Measurements from ENCODE around the gene NKAIN2.

Gene NKAIN2

DNA sequence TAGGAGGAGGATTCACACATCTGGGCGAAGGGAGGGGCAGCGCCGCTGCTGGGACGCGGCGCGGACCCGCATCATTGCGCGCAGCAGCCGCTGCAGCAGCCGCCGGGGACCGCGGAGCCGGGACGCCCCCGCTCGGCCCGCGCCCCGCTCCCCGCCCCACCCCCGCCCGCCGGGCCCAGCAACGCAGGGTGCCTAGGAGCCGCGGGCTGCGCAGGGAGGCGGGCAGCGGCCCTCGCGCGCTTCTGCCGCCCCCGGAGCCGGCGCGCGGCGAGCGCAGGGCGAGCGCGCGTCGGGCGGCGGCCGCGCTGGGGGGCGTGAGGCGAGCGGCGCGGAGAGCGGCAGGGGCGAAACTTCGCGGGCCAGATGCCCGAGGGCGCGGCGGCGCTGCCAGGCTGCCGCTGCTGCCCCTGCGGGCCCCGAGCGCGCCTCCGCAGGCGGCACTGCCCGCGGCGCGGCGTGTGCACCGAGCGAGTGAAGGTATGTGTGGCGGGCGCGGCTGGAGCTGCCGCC, at the start of gene NKAIN2:
TSS of gene NKAIN2 (plus strand) at position 362 of the 510 bp plus-strand sequence.
- Mint-ChIP-seq H3K27ac (no peak within 1 kb of the TSS), H3K27me3 (peaks cover 37% of the 10 kb centered on the region), H3K4me3 (peak within 1 kb of the TSS; percentile 56), H3K4me1 (peaks cover 6% of the 10 kb centered on the region), H3K36me3 (ENCODE audit: low read depth) (no peaks in the 10 kb centered on the region), H3K9me3 (no peaks in the 10 kb centered on the region)
- ATAC-seq (peak; percentile 30), DNase-seq (no peak)

DNA sequence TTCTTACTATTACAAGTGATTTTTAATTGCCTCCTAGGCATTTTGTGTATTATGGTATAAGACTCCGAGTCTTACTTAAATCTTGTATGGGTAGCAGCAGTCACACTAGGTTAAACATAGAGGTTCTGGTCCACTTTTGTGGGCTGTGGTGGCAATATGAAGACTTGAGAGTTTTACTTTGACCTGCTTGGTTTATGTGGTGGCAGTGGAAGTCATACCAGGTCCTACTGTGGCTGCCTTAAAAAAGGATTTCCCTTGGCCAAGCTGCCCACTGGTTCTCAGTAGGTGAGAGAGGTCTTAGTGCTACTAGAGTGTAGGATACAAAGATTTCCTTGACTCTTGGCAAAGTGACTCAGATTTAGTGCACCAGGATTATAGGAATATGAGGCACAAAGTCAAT, 44.2 kb upstream of the NKAIN2 start:
- no peak overlapping the region for H3K4me3 Mint-ChIP-seq
- DNase-seq, result no peak
- no peaks in the 10 kb centered on the region for H3K27me3 Mint-ChIP-seq
- H3K36me3 Mint-ChIP-seq (ENCODE audit: low read depth), result no peaks in the 10 kb centered on the region
- no peak overlapping the region for H3K27ac Mint-ChIP-seq
- no peak for ATAC-seq
- H3K9me3 Mint-ChIP-seq, result no peaks in the 10 kb centered on the region
- no peaks in the 10 kb centered on the region for H3K4me1 Mint-ChIP-seq

DNA sequence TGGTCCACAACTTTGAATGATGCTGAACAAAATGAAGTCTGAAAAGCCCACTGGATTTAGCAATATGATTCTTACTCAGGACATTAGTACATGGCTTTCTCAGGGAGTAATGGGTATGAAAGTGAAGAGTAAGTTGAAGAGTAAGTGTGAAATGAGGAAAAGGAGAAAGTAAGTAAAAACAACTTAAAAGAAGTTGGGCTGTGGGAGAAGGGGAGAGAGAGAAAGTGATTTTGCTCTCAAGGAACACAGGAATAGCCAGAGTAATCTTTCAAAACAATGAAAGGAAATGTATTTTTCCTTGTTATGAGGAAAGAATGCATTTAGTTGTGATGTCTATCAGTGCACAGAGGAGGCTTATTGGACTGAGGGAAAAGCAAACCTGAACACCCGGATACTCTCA, 39.8 kb upstream of the NKAIN2 start:
- H3K4me3 Mint-ChIP-seq, result no peak overlapping the region
- ATAC-seq, result no peak
- H3K9me3 Mint-ChIP-seq, result no peaks in the 10 kb centered on the region

DNA sequence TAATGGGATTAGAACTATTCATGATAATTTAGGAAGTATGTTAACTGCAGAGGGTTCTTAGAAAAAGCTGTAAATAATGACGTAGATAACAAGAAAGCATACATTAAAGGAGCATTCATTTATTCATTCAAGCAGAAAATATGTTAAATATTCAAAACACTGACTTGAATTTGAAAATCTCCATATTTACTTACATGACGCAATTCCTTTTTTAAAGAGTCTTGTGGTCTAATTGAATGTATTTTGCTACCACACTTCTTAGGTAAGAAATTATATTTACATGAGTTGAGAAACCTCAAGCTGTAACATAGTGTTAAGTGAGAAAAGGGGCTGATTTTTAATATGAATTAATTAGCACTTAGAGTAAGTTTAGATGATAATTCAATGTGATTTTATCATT, 38.9 kb upstream of the NKAIN2 start:
- Mint-ChIP-seq H3K4me1 (no peaks in the 10 kb centered on the region), H3K27ac (no peak overlapping the region), H3K9me3 (no peaks in the 10 kb centered on the region), H3K4me3 (no peak overlapping the region), H3K27me3 (no peaks in the 10 kb centered on the region), H3K36me3 (ENCODE audit: low read depth) (no peaks in the 10 kb centered on the region)
- DNase-seq, result no peak
- no peak for ATAC-seq

More for the DNA sequence above, 39.8 kb upstream of the NKAIN2 start:
- DNase-seq, result no peak
- Mint-ChIP-seq H3K36me3 (ENCODE audit: low read depth) (no peaks in the 10 kb centered on the region), H3K27me3 (no peaks in the 10 kb centered on the region), H3K4me1 (no peaks in the 10 kb centered on the region), H3K27ac (no peak overlapping the region)

DNA sequence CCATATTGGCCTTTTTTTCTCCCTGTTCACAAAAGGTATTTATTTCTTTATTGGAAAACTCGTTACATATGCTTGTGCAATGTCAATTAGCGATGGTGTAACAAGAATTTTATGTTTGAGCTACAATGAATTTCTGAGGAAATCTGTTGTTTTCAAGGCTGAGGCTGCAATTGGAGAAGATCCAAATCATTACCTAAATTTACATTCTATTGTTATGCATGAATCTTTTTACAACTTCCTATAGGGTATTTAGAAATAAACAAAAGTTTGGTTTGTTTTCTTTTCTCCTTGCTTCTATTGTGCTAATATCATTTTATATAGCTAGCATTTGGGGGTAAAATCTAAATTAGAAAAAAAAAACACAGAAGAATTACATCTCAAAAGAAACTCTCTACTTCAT, 34.7 kb upstream of the NKAIN2 start:
- no peak for ATAC-seq
- Mint-ChIP-seq H3K27ac (no peak overlapping the region), H3K4me3 (no peak overlapping the region), H3K4me1 (no peaks in the 10 kb centered on the region), H3K27me3 (no peaks in the 10 kb centered on the region), H3K36me3 (ENCODE audit: low read depth) (no peaks in the 10 kb centered on the region), H3K9me3 (no peaks in the 10 kb centered on the region)
- DNase-seq, result no peak

DNA sequence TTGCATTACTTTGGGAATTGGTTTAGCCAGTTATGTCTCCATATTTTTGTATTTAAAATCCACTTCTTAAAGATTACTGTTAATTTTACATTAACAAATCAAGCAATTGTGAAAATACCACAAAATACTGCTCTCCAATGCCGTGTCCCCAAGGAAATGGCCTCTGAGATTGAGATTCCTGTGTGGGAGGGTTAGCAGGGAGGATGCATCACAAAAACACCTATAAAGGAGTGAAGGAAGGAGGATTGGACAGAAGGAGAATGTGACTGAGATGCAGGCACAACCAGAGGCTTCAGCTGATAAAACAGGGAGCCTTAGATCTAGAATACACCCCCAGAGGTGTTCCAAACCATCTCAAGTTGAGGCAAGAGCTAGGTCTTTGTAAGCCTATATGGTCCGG, 34.2 kb upstream of the NKAIN2 start:
- no peaks in the 10 kb centered on the region for H3K27me3 Mint-ChIP-seq
- no peaks in the 10 kb centered on the region for H3K9me3 Mint-ChIP-seq
- DNase-seq (no peak), ATAC-seq (no peak)
- H3K4me1 Mint-ChIP-seq, result no peaks in the 10 kb centered on the region
- H3K4me3 Mint-ChIP-seq, result no peak overlapping the region
- H3K27ac Mint-ChIP-seq, result no peak overlapping the region
- H3K36me3 Mint-ChIP-seq (ENCODE audit: low read depth), result no peaks in the 10 kb centered on the region

DNA sequence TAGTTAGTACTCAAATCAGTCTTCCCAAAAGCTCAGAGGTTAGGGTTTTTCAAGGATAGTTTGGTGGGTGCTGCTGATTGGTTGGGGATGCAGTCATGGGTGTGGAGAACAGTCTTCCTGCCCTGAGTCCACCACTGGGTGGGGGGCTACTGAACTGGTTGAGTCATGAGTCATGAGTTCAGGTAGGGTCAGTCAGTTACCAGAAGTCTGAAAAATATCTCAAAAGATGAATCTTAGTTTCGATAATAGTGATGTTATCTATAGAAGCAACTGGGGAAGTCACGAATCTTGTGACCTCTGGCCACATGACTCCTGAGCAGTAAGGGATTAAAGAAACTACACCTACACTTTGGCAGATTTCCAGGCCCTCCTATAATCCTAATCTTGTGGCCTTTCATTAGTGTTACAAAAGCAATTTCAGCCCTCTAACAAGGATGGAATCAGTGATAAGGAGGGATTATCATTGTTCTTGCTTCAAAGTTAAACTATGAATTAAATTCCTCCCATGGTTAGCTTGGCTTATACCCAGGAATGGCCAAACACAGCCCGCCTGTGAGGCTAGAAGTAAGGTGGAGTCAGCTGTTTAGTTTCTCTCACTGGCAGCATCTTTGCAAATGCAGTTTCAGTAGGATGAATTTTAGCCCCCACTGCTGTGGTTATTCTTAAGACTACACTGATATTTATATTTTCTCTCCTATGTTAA, 33.3 kb upstream of the NKAIN2 start:
- no peaks in the 10 kb centered on the region for H3K36me3 Mint-ChIP-seq (ENCODE audit: low read depth)
- no peak for DNase-seq
- H3K27ac Mint-ChIP-seq, result no peak overlapping the region
- no peaks in the 10 kb centered on the region for H3K27me3 Mint-ChIP-seq
- H3K4me3 Mint-ChIP-seq, result no peak overlapping the region
- no peaks in the 10 kb centered on the region for H3K9me3 Mint-ChIP-seq
- no peak for ATAC-seq
- no peaks in the 10 kb centered on the region for H3K4me1 Mint-ChIP-seq

DNA sequence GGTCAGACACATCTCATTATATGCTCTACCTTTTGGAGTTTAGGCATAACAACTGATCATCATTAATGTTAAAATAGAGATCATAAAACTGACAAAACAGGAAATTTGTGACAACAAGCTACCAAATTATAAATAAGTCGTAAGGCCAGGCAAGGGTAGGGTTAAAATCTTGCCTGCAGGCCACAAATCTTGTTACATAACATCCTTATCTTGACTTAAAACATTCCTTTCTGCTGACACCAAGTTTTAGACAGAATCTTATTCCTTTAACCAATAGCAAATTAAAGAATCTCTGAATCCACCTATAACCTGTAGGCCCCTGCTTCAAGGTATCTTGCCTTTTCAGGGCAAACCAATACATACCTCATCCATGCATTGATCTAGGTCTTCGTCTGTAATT, 32.5 kb upstream of the NKAIN2 start:
- no peaks in the 10 kb centered on the region for H3K27me3 Mint-ChIP-seq
- H3K36me3 Mint-ChIP-seq (ENCODE audit: low read depth), result no peaks in the 10 kb centered on the region
- no peaks in the 10 kb centered on the region for H3K4me1 Mint-ChIP-seq
- no peak overlapping the region for H3K27ac Mint-ChIP-seq
- no peaks in the 10 kb centered on the region for H3K9me3 Mint-ChIP-seq
- ATAC-seq (no peak), DNase-seq (no peak)
- no peak overlapping the region for H3K4me3 Mint-ChIP-seq

DNA sequence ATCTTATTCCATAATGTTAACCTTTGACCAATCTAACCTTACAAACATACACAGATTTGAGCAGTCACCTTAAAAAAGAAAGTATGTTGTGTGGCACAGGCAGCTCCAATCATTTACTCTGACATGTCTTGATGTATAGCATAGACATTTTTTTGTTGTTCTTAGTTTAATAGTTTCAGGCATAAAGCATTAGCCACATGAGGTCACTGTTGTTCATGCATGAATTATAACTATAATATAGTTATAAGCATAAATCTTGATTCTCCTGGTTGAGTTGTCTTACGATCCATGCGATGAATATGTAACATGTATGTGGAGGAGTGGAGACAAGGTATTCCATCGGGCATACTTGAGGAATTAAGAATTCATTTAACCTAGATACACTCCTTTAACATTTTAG, 26.1 kb upstream of the NKAIN2 start:
- DNase-seq (no peak), ATAC-seq (no peak)
- H3K4me3 Mint-ChIP-seq, result no peak overlapping the region
- no peak overlapping the region for H3K27ac Mint-ChIP-seq
- no peaks in the 10 kb centered on the region for H3K27me3 Mint-ChIP-seq
- H3K36me3 Mint-ChIP-seq (ENCODE audit: low read depth), result no peaks in the 10 kb centered on the region
- no peaks in the 10 kb centered on the region for H3K4me1 Mint-ChIP-seq
- no peaks in the 10 kb centered on the region for H3K9me3 Mint-ChIP-seq

DNA sequence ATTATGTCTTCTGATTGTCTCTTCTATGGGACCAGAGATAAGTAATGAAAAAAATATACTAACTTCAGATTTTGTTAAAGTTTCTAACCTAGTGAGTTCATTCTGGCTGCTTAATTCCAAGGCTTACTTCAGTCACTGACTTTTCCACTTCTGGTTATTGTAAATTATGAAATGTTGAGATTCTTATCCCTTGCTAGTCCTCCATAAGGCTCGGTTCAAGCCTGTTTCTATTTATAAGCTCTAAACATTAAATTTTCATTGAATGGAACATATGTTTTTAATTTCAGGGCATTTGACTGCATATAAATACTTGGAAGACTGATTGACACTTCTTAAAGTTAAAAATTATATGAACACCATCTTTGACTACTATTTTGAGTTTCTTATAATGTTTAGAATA, 23.6 kb upstream of the NKAIN2 start:
- Mint-ChIP-seq H3K9me3 (no peaks in the 10 kb centered on the region), H3K36me3 (ENCODE audit: low read depth) (no peaks in the 10 kb centered on the region), H3K4me3 (no peak overlapping the region), H3K4me1 (no peaks in the 10 kb centered on the region), H3K27ac (no peak overlapping the region), H3K27me3 (no peaks in the 10 kb centered on the region)
- no peak for DNase-seq
- no peak for ATAC-seq

DNA sequence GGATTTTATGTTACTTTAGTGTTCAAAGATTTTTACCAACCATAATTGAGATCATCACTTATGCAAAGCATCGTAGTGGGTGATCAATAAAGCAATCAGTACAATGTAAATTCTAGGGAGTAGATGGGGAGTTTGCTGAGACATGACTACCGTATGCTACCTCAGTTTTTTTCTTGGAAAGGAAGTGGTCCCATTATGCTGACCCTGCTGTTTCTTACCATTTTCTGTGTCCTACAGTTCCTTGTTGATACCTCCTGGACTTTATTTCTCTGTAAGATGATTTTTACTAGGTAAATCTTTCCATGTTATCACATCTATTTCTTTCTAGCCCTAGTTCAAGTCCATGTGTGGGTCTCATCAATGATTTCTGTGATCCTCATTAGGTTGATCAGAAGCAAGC, 19.3 kb upstream of the NKAIN2 start:
- peaks cover 1% of the 10 kb centered on the region for H3K4me1 Mint-ChIP-seq
- no peak overlapping the region for H3K27ac Mint-ChIP-seq
- H3K36me3 Mint-ChIP-seq (ENCODE audit: low read depth), result no peaks in the 10 kb centered on the region
- ATAC-seq (no peak), DNase-seq (no peak)
- H3K9me3 Mint-ChIP-seq, result no peaks in the 10 kb centered on the region
- H3K27me3 Mint-ChIP-seq, result no peaks in the 10 kb centered on the region
- no peak overlapping the region for H3K4me3 Mint-ChIP-seq

DNA sequence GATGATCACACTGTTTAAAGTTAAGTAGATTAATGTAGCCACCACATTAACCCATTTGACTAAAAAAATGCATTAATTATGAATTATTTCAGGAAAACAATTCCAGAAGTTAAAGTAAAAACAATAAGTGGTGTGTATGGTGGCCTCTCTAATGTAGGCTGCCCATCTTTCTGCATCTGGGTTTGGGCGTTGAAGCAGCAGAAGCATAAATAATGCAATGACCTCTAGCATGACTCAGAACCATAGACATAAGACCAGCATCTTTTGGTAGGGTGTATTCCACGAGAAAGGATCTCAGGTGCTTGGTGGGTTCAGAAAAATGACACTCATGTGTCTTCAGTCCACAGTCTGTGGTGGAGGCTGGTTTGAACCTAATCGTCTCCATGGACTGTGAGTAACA, 18.6 kb upstream of the NKAIN2 start:
- DNase-seq, result no peak
- no peak overlapping the region for H3K27ac Mint-ChIP-seq
- no peaks in the 10 kb centered on the region for H3K27me3 Mint-ChIP-seq
- no peaks in the 10 kb centered on the region for H3K9me3 Mint-ChIP-seq
- no peaks in the 10 kb centered on the region for H3K36me3 Mint-ChIP-seq (ENCODE audit: low read depth)
- ATAC-seq, result no peak
- H3K4me1 Mint-ChIP-seq, result peaks cover 1% of the 10 kb centered on the region
- H3K4me3 Mint-ChIP-seq, result no peak overlapping the region

DNA sequence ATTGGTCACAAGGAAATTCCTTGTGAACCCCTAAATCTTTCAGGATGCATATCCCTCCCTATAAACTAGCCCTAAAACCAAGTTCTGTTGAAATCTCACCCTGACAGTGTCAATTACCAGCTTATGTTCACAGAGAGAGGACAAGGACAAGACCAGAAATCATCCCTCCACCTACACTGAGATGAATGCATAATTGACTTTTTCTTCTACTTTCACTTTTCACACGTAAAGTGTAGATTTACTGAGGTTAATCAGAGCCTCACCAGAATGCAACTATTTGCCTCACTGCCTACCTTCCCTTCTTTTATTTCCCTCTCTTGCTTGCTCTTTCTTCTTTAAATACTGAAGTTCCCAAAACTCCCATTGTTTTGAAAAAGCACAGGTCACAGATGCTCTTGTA, 15.3 kb upstream of the NKAIN2 start:
- Mint-ChIP-seq H3K9me3 (no peaks in the 10 kb centered on the region), H3K4me3 (no peak overlapping the region), H3K4me1 (peaks cover 1% of the 10 kb centered on the region), H3K27ac (no peak overlapping the region), H3K27me3 (peaks cover 5% of the 10 kb centered on the region), H3K36me3 (ENCODE audit: low read depth) (no peaks in the 10 kb centered on the region)
- DNase-seq, result no peak
- no peak for ATAC-seq

DNA sequence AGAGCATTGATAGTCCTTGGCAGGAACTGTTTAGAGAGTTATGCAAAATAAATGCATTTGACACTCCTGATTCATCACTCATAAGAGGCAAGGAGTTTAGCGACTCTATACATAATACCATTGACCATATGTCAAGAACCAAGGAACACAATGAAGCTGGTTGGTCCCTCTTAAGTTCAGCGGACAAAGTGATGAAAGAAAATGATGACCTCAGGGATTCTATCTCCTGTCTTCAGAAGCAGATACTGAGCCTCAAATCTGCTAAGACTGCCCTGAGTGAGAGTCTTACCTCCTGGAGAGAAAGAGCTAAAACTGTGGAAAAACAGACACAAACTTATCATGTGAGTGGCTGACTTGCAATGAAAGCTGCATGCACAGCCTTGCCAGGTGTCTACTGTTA, 9.5 kb upstream of the NKAIN2 start:
- H3K27ac Mint-ChIP-seq, result no peak overlapping the region
- H3K9me3 Mint-ChIP-seq, result no peaks in the 10 kb centered on the region
- no peak for ATAC-seq
- no peak overlapping the region for H3K4me3 Mint-ChIP-seq
- no peaks in the 10 kb centered on the region for H3K4me1 Mint-ChIP-seq
- H3K27me3 Mint-ChIP-seq, result peaks cover 5% of the 10 kb centered on the region
- no peaks in the 10 kb centered on the region for H3K36me3 Mint-ChIP-seq (ENCODE audit: low read depth)
- no peak for DNase-seq

DNA sequence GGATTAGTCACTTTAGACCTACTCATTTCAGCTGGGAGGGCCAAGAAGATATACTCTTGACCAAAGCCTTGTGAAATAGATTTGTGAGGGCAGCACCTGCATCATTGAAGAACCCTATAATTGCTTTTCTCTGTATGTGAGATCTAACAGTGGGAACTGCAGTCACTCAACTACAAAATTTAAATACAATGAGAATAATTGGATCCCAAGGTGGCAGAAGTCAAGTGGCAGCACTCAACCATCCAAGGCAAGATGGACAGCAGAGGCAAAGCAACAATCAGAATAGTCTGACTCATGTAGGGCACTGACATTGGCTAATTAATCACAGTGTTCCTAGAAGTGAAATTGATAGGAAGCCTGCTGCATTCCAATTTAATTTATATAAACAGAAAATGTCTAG, 8.9 kb upstream of the NKAIN2 start:
- no peak for ATAC-seq
- DNase-seq, result no peak
- no peaks in the 10 kb centered on the region for H3K4me1 Mint-ChIP-seq
- H3K36me3 Mint-ChIP-seq (ENCODE audit: low read depth), result no peaks in the 10 kb centered on the region
- H3K9me3 Mint-ChIP-seq, result no peaks in the 10 kb centered on the region
- H3K27me3 Mint-ChIP-seq, result peaks cover 5% of the 10 kb centered on the region
- H3K4me3 Mint-ChIP-seq, result no peak overlapping the region
- no peak overlapping the region for H3K27ac Mint-ChIP-seq

DNA sequence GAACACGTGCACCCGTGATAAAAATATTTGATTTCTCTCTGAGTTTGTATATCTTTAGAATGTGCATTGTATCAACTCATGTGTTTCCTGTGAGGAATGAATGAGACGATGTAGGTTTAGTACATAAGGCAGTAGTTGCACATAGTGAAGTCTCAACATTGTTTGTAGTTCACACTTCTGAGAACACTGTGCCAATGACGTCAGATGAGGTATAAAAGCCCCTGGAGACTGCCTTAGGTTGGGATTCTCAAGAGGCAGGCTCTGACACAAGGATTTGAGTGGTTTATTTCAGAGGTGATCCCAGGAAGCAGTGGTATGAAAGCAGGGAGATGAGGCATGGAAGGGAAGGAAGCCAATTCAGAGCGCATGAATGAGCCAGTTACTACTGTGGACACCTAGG, 2.6 kb upstream of the NKAIN2 start:
- ATAC-seq, result no peak
- Mint-ChIP-seq H3K27ac (no peak overlapping the region), H3K4me3 (no peak overlapping the region), H3K9me3 (no peaks in the 10 kb centered on the region), H3K27me3 (peaks cover 32% of the 10 kb centered on the region), H3K36me3 (ENCODE audit: low read depth) (no peaks in the 10 kb centered on the region), H3K4me1 (peaks cover 6% of the 10 kb centered on the region)
- no peak for DNase-seq
